Liver (tissue), 9 donors: Measurements from ENCODE around the gene GRK3. TPM values are rescaled to one million over a fixed set of nuclear protein-coding genes. Genes with fewer than 3 reads are reported as not detected.

Experiments
- DNase-seq: peaks from one replicate; pipeline ENCODE4 v3.0.0-alpha.2; 2017; ENCODE audit warnings: low spot score
- H3K27ac ChIP-seq, 2 donors: one replicate each; pipeline ENCODE4 v1.7.0; 2013; ENCODE audit warnings: inconsistent platforms in 2 of 2, low read length in 2 of 2, control low read depth in 1 of 2, low read depth in 1 of 2, mild to moderate bottlenecking in 1 of 2
- H3K27me3 ChIP-seq, 4 donors: one replicate each; pipeline versions ENCODE4 v1.6.1 to v1.7.0; 2013; ENCODE audit warnings: low read length in 3 of 4, inconsistent platforms in 1 of 4, mild to moderate bottlenecking in 1 of 4, moderate library complexity in 1 of 4; ENCODE audit not compliant: control insufficient read depth in 4 of 4, insufficient read depth in 4 of 4
- H3K36me3 ChIP-seq, 4 donors: one replicate each; pipeline versions ENCODE4 v1.6.1 to v1.7.0; 2013; ENCODE audit warnings: low read length in 3 of 4, mild to moderate bottlenecking in 3 of 4, low read depth in 1 of 4, moderate library complexity in 1 of 4; ENCODE audit not compliant: control insufficient read depth in 4 of 4, insufficient read depth in 3 of 4
- H3K4me1 ChIP-seq, 4 donors: one replicate each; pipeline versions ENCODE4 v1.6.1 to v1.7.0; 2013; ENCODE audit warnings: low read length in 3 of 4, mild to moderate bottlenecking in 3 of 4, moderate library complexity in 1 of 4; ENCODE audit not compliant: control insufficient read depth in 4 of 4, insufficient read depth in 4 of 4
- H3K4me3 ChIP-seq, 3 donors: one replicate each; pipeline versions ENCODE4 v1.6.1 to v1.7.0; 2013; ENCODE audit warnings: low read length in 3 of 3, control low read depth in 1 of 3, low read depth in 1 of 3, mild to moderate bottlenecking in 1 of 3
- H3K9ac ChIP-seq, 2 donors: one replicate each; pipeline ENCODE4 v1.7.0; 2013; ENCODE audit warnings: low read length in 2 of 2, mild to moderate bottlenecking in 2 of 2, moderate library complexity in 2 of 2, control low read depth in 1 of 2, low read depth in 1 of 2
- H3K9me3 ChIP-seq, 4 donors: one replicate each; pipeline versions ENCODE4 v1.6.1 to v1.7.0; 2013; ENCODE audit warnings: low read length in 3 of 4; ENCODE audit not compliant: control insufficient read depth in 4 of 4
- ATF3 ChIP-seq: IDR thresholded peaks from 2 replicates; pipeline ENCODE4 v1.6.1; 2016; ENCODE audit warnings: antibody characterized with exemption
- CTCF ChIP-seq: fragments of 150-350 bp; IDR thresholded peaks from 2 replicates; pipeline ENCODE4 v1.5.1; 2017; ENCODE audit warnings: improper control_type of control experiment, low read depth, low read length; ENCODE audit not compliant: missing input control
- FOXA1 ChIP-seq: IDR thresholded peaks from 2 replicates; pipeline ENCODE4 v1.6.1; 2016; ENCODE audit warnings: antibody characterized with exemption
- GABPA ChIP-seq, 2 donors: IDR thresholded peaks in 1 of 2; conservative IDR thresholded peaks in 1 of 2; 2 replicates each; pipeline ENCODE4 v1.6.1; 2016; ENCODE audit warnings: antibody characterized with exemption in 2 of 2, mild to moderate bottlenecking in 1 of 2, moderate library complexity in 1 of 2
- HNF4A ChIP-seq, 2 donors: conservative IDR thresholded peaks; 2 replicates each; pipeline ENCODE4 v1.6.1; 2016; ENCODE audit warnings: antibody characterized with exemption in 2 of 2, mild to moderate bottlenecking in 2 of 2
- HNF4G ChIP-seq: IDR thresholded peaks from 2 replicates; pipeline ENCODE4 v1.6.1; 2016; ENCODE audit warnings: antibody characterized with exemption
- JUND ChIP-seq, 2 donors: IDR thresholded peaks; 2 replicates each; pipeline ENCODE4 v1.6.1; 2016; ENCODE audit warnings: antibody characterized with exemption in 2 of 2
- MAX ChIP-seq: IDR thresholded peaks from 2 replicates; pipeline ENCODE4 v1.6.1; 2016; ENCODE audit warnings: antibody characterized with exemption
- NR2F2 ChIP-seq: IDR thresholded peaks from 2 replicates; pipeline ENCODE4 v1.6.1; 2016; ENCODE audit warnings: antibody characterized with exemption
- RAD21 ChIP-seq, 2 donors: IDR thresholded peaks; 2 replicates each; pipeline ENCODE4 v1.6.1; 2016; ENCODE audit warnings: antibody characterized with exemption in 2 of 2, mild to moderate bottlenecking in 2 of 2
- REST ChIP-seq: IDR thresholded peaks from 2 replicates; pipeline ENCODE4 v1.6.1; 2016; ENCODE audit warnings: antibody characterized with exemption, mild to moderate bottlenecking
- RXRA ChIP-seq, 2 donors: IDR thresholded peaks; 2 replicates each; pipeline ENCODE4 v1.6.1; 2017 to 2018; ENCODE audit warnings: antibody characterized with exemption in 2 of 2, mild to moderate bottlenecking in 1 of 2
- SP1 ChIP-seq: IDR thresholded peaks from 2 replicates; pipeline ENCODE4 v1.6.1; 2018; ENCODE audit warnings: antibody characterized with exemption, mild to moderate bottlenecking
- TAF1 ChIP-seq: conservative IDR thresholded peaks from 2 replicates; pipeline ENCODE4 v1.6.1; 2016; ENCODE audit warnings: antibody characterized with exemption, mild to moderate bottlenecking
- YY1 ChIP-seq: IDR thresholded peaks from 2 replicates; pipeline ENCODE4 v1.6.1; 2016; ENCODE audit warnings: antibody characterized with exemption, mild to moderate bottlenecking
- ZBTB33 ChIP-seq: IDR thresholded peaks from 2 replicates; pipeline ENCODE4 v1.6.1; 2016; ENCODE audit warnings: antibody characterized with exemption
- WGBS: extraction: QIAGEN DNeasy Blood & Tissue Kit; methylation state at CpG from one replicate; pipeline ENCODE4 v1.1.7; 2013; 5-methylcytosine and 5-hydroxymethylcytosine counted together
- polyA plus RNA-seq, 2 donors: library from polyadenylated mRNA; stranded (reverse) in 1 of 2; unstranded in 1 of 2; fragments of 200-250 nt in 1 of 2; fragments of >200 nt in 1 of 2; fragmentation: Nextera tagmentation in 1 of 2; extraction: Ambion mirVana in 1 of 2; gene quantifications; one replicate each; pipeline versions ENCODE4 v1.2.1 to v1.2.3, GENCODE V29; 2013 to 2015
- total RNA-seq, 2 donors: library from RNA; depleted of rRNA; stranded (reverse); fragments of >200 nt; gene quantifications; one replicate each; pipeline ENCODE4 v1.2.3, GENCODE V29; 2014
- donor health status: healthy.
- donor health status: healthy.
- donor health status: healthy.
- donor health status: healthy.
- donor health status: healthy.

GRK3 gene
- total and polyA plus RNA-seq, 4 donors, result 0.79 to 6.5 (median 2.4) TPM

- no peak for TF ChIP-seq CTCF
Observed at GRCh38 chr22:25672289-25673084, 108.0 kb downstream of the GRK3 start (continued).

- Histone ChIP-seq H3K36me3 (no peaks in the 10 kb centered on the region), H3K9me3 (no peaks in the 10 kb centered on the region), H3K4me3 (no peak overlapping the region), H3K9ac (no peak overlapping the region), H3K27ac (no peak overlapping the region), H3K27me3 (no peaks in the 10 kb centered on the region), H3K4me1 (peaks cover 0 to under 1% (median 0%) of the 10 kb centered on the region in 4 donors)
- WGBS, result 98% methylated on average over 5 of the region's 5 CpGs
- no peak for TF ChIP-seq RAD21 (IDR thresholded peaks at IDR 0.05)
- no peak for TF ChIP-seq SP1
- TF ChIP-seq RXRA (IDR thresholded peaks at IDR 0.05), result no peak
- TF ChIP-seq TAF1, result no peak
- no peak for TF ChIP-seq NR2F2
- no peak for TF ChIP-seq JUND (IDR thresholded peaks at IDR 0.05)
- TF ChIP-seq ZBTB33, result no peak
- TF ChIP-seq FOXA1, result no peak
- no peak for TF ChIP-seq ATF3
- TF ChIP-seq CTCF, result no peak
- TF ChIP-seq MAX, result no peak
- no peak for TF ChIP-seq GABPA (IDR thresholded peaks at IDR 0.05 in 1 of 2, conservative IDR thresholded peaks at IDR 0.05 in 1 of 2)
- TF ChIP-seq HNF4A (conservative IDR thresholded peaks at IDR 0.05), result no peak
- TF ChIP-seq REST, result no peak
- TF ChIP-seq HNF4G, result no peak
- TF ChIP-seq YY1, result no peak
- DNase-seq, result no peak
Observed at GRCh38 chr22:25673713-25674112, 109.2 kb downstream of the GRK3 start.
